B cell (primary cell): ENCODE measurements around the gene ORAI3. TPM values are rescaled to one million over a fixed set of nuclear protein-coding genes. Genes with fewer than 3 reads are reported as not detected.

Experiments used
- ATAC-seq: fragments of 200-7000 bp; cut with Tn5 transposase; one replicate; pipeline ENCODE4 v1.10.0; 2021; ENCODE audit warnings: low read depth, mild to moderate bottlenecking, moderate number of reproducible peaks, moderate library complexity
- CTCF ChIA-PET: fragments of 350-600 bp; sonication (Branson Sonifier 250); formaldehyde crosslinking; loops from one replicate; lab custom pipeline; 2021; ENCODE audit warnings: antibody characterized with exemption, inconsistent platforms; lab: Charles Lee
- POLR2A ChIA-PET: fragments of 350-600 bp; sonication (Branson Sonifier 250); formaldehyde crosslinking; loops from one replicate; lab custom pipeline; 2021; ENCODE audit warnings: antibody characterized with exemption; lab: Charles Lee
- DNase-seq: peaks from one replicate; pipeline ENCODE4 v3.0.0; 2013
- H2AFZ ChIP-seq: 2 replicates; pipeline ENCODE4 v1.6.1; 2012; ENCODE audit warnings: mild to moderate bottlenecking, low read depth, low read length; ENCODE audit not compliant: insufficient read depth, poor library complexity, severe bottlenecking
- H3K27ac ChIP-seq, 2 donors: 1 replicate in 1 of 2; 2 replicates in 1 of 2; pipeline ENCODE4 v1.5.1; 2012 to 2013; ENCODE audit warnings: low read length in 2 of 2, mild to moderate bottlenecking in 2 of 2, moderate library complexity in 1 of 2
- H3K27me3 ChIP-seq, 4 experiments: fragments of 200-600 bp in 1 of 4; sonication (generic) in 1 of 4; replicated peaks in 1 of 4; 1 replicate in 2 of 4; 2 replicates in 2 of 4; pipeline versions ENCODE4 v1.6.1 to v1.7.0; 2013 to 2016; ENCODE audit warnings: low read length in 3 of 4, mild to moderate bottlenecking in 2 of 4, mixed read lengths in 1 of 4, moderate library complexity in 1 of 4; ENCODE audit not compliant: insufficient read depth in 4 of 4, control insufficient read depth in 3 of 4; ENCODE audit errors: control extremely low read depth in 1 of 4
- H3K36me3 ChIP-seq, 2 experiments: replicated peaks in 1 of 2; 1 replicate in 1 of 2; 2 replicates in 1 of 2; pipeline versions ENCODE4 v1.6.1 to v1.7.1; 2013; ENCODE audit warnings: low read length in 1 of 2; ENCODE audit not compliant: insufficient read depth in 2 of 2, control insufficient read depth in 1 of 2; ENCODE audit errors: control extremely low read depth in 1 of 2, extremely low read depth in 1 of 2
- H3K4me1 ChIP-seq, 2 donors: fragments of 200-600 bp in 1 of 2; sonication (generic) in 1 of 2; 1 replicate in 1 of 2; 2 replicates in 1 of 2; pipeline versions ENCODE4 v1.5.1 to v1.6.1; 2013 to 2017; ENCODE audit warnings: low read length in 2 of 2; ENCODE audit not compliant: control insufficient read depth in 2 of 2, insufficient read depth in 2 of 2
- H3K4me2 ChIP-seq: replicated peaks from 2 replicates; pipeline ENCODE3; 2012; ENCODE audit warnings: mild to moderate bottlenecking, low read depth, low read length; ENCODE audit not compliant: poor library complexity, severe bottlenecking
- H3K4me3 ChIP-seq, 5 experiments: fragments of 200-600 bp in 1 of 5; sonication (generic) in 1 of 5; 1 replicate in 3 of 5; 2 replicates in 2 of 5; pipeline versions ENCODE4 v1.5.1 to v1.7.0; 2011 to 2016; ENCODE audit warnings: low read length in 4 of 5, mild to moderate bottlenecking in 4 of 5, low read depth in 2 of 5, control low read depth in 1 of 5, moderate library complexity in 1 of 5; ENCODE audit not compliant: insufficient read depth in 1 of 5; ENCODE audit errors: control extremely low read depth in 1 of 5, extremely low read depth in 1 of 5
- H3K79me2 ChIP-seq: fragments of 200-600 bp; sonication (generic); one replicate; pipeline ENCODE4 v1.6.0; 2016; ENCODE audit warnings: low read length; ENCODE audit not compliant: control insufficient read depth, insufficient read depth
- H3K9ac ChIP-seq: fragments of 200-600 bp; sonication (generic); 2 replicates; pipeline ENCODE4 v1.6.1; 2017; ENCODE audit warnings: mild to moderate bottlenecking, low read length, moderate library complexity
- H3K9me3 ChIP-seq, 3 donors: one replicate each; pipeline versions ENCODE4 v1.6.1 to v1.7.1; 2013; ENCODE audit warnings: low read length in 2 of 3; ENCODE audit not compliant: control insufficient read depth in 2 of 3, insufficient read depth in 1 of 3; ENCODE audit errors: control extremely low read depth in 1 of 3
- H4K20me1 ChIP-seq: 2 replicates; pipeline ENCODE4 v1.6.0; 2012; ENCODE audit warnings: mild to moderate bottlenecking, low read length; ENCODE audit not compliant: insufficient read depth, control insufficient read depth, poor library complexity, severe bottlenecking
- H3K27ac Mint-ChIP-seq: one replicate; pipeline ENCODE4 v1.8.0; 2021; ENCODE audit warnings: mixed read lengths
- H3K27me3 Mint-ChIP-seq: one replicate; pipeline ENCODE4 v1.8.0; 2021; ENCODE audit warnings: mixed read lengths
- H3K4me1 Mint-ChIP-seq: one replicate; pipeline ENCODE4 v1.8.0; 2021; ENCODE audit warnings: mixed read lengths
- H3K4me3 Mint-ChIP-seq: one replicate; pipeline ENCODE4 v1.8.0; 2021; ENCODE audit warnings: mixed read lengths
- H3K9me3 Mint-ChIP-seq: one replicate; pipeline ENCODE4 v1.8.0; 2022; ENCODE audit warnings: mixed read lengths; ENCODE audit not compliant: insufficient read depth
- EZH2 ChIP-seq: IDR thresholded peaks from 2 replicates; pipeline ENCODE4 v1.6.1; 2012; ENCODE audit warnings: borderline replicate concordance, low read depth, mild to moderate bottlenecking, moderate library complexity, low read length; ENCODE audit not compliant: insufficient read depth, poor library complexity, severe bottlenecking
- WGBS: methylation state at CpG from one replicate; pipeline ENCODE4 v1.1.5; 2013; ENCODE audit warnings: missing lambda C conversion rate; ENCODE audit not compliant: insufficient coverage; 5-methylcytosine and 5-hydroxymethylcytosine counted together
- intact Hi-C: fragments of 100-400 bp; cut with micrococcal nuclease; formaldehyde crosslinking; loops from one replicate; pipeline ENCODE4 v1.10.0; 2022
- polyA plus RNA-seq: library from polyadenylated mRNA; depleted of rRNA; stranded (reverse); fragments of >200 nt; gene quantifications from 2 replicates; pipeline ENCODE4 v1.2.3, GENCODE V29; 2012
- total RNA-seq, 2 donors: library from RNA; stranded (reverse); fragments of 120-200 nt in 1 of 2; gene quantifications; 1 replicate in 1 of 2; 2 replicates in 1 of 2; pipeline versions ENCODE4 v1.2.3 to v1.2.4, GENCODE V29; 2013 to 2022
- TF ChIP-seq, protein P1 (sequence below): fragments of 200-600 bp; IDR thresholded peaks from one replicate; pipeline ENCODE4 v1.8.0; 2022; ENCODE audit warnings: antibody characterized with exemption, mild to moderate bottlenecking

Gene ORAI3
- total and polyA plus RNA-seq, 2 donors (not counting 1 experiment from before 2014, with no cell fraction given): 32.2 to 51.8 TPM

DNA sequence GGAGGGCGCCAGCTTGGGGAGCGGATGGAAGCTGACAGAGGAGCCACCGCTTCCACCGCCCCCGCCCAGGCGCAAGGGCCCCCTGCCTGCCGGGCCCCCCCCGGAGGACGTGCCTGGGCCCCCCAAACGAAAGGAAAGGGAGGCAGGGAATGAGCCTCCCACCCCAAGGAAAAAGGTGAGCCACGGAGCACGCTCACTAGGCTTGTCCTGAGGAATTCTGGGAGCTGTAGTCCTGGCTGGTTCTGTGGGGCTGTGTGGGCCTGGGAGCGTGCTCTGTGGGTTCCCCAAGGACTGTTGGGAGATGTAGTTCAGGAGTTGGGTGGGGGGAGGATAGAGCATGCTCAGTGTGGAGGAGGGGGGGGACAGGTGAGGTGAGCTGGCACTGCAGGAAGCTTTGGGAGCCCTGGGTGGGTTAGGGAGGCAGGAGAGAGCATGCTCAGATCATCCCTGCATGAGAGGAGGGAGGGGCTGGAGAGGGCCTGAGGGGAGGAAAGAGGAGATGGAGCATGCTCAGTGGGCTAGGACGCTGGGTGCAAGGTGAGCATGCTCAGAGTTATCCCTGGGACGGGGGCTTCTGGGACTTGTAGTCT lies 21.0 kb upstream of the ORAI3 start:
- Histone ChIP-seq H3K27me3 (no peaks in the 10 kb centered on the region), H3K79me2 (no peaks in the 10 kb centered on the region), H3K36me3 (peaks cover 0 to 19% of the 10 kb centered on the region in 2 experiments), H4K20me1 (no peaks in the 10 kb centered on the region), H3K4me3 (no peak overlapping the region), H3K4me2 (no peak overlapping the region), H3K9me3 (no peaks in the 10 kb centered on the region), H3K27ac (no peak overlapping the region), H3K4me1 (peaks cover 0 to 9% of the 10 kb centered on the region in 2 donors), H2AFZ (no peak overlapping the region), H3K9ac (no peak overlapping the region)
- peaks cover 13% of the 10 kb centered on the region for H3K4me1 Mint-ChIP-seq
- no peaks in the 10 kb centered on the region for H3K9me3 Mint-ChIP-seq
- intact Hi-C loops: no loop called here
- 75% methylated on average over 9 of the region's 15 CpGs for WGBS
- DNase-seq (peak; percentile 41), ATAC-seq (no peak)
- H3K27me3 Mint-ChIP-seq: no peaks in the 10 kb centered on the region
- POLR2A ChIA-PET: interaction anchor here (0.6 to 0.9 kb wide), 3 partner anchors 83 to 185 kb away, joined by 3 to 4 read pairs (median 4); no protein-coding TSS in a partner anchor
- H3K27ac Mint-ChIP-seq: no peak overlapping the region
- H3K4me3 Mint-ChIP-seq: no peak overlapping the region
- no peak for TF ChIP-seq EZH2
- TF ChIP-seq, protein P1, sequence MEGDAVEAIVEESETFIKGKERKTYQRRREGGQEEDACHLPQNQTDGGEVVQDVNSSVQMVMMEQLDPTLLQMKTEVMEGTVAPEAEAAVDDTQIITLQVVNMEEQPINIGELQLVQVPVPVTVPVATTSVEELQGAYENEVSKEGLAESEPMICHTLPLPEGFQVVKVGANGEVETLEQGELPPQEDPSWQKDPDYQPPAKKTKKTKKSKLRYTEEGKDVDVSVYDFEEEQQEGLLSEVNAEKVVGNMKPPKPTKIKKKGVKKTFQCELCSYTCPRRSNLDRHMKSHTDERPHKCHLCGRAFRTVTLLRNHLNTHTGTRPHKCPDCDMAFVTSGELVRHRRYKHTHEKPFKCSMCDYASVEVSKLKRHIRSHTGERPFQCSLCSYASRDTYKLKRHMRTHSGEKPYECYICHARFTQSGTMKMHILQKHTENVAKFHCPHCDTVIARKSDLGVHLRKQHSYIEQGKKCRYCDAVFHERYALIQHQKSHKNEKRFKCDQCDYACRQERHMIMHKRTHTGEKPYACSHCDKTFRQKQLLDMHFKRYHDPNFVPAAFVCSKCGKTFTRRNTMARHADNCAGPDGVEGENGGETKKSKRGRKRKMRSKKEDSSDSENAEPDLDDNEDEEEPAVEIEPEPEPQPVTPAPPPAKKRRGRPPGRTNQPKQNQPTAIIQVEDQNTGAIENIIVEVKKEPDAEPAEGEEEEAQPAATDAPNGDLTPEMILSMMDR: no peak
- CTCF ChIA-PET: interaction anchor here (1.4 to 5.0 kb wide), 2 partner anchors 15 to 83 kb away, joined by 5 to 23 read pairs; no protein-coding TSS in a partner anchor

DNA sequence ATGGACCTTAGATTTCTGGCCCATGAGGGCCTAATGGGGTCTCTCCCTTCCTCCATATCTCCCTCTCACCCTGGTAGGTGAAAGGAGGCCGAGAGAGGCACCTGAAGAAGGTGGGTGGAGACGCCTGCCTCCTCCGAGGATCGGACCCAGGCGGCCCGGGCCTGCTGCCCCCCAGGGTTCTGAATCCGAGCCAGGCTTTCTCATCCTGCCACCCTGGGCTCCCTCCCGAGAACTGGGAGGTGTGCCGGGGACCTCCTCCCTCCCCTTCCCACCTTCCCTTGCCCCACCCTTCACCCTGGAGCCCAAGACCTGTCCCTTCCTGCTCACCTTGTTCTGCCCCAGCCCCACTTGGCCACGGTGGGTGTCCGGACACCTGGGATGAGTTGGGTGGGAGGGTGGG lies 20.5 kb upstream of the ORAI3 start:
- Histone ChIP-seq H2AFZ (no peak overlapping the region), H3K4me3 (no peak overlapping the region), H3K9ac (no peak overlapping the region), H3K36me3 (peaks cover 0 to 19% of the 10 kb centered on the region in 2 experiments), H4K20me1 (no peaks in the 10 kb centered on the region), H3K27ac (no peak overlapping the region), H3K4me1 (peaks cover 0 to 9% of the 10 kb centered on the region in 2 donors), H3K4me2 (no peak overlapping the region), H3K79me2 (no peaks in the 10 kb centered on the region), H3K9me3 (no peaks in the 10 kb centered on the region), H3K27me3 (no peaks in the 10 kb centered on the region)
- intact Hi-C loops: no loop called here
- Mint-ChIP-seq H3K4me3 (no peak overlapping the region), H3K27ac (no peak overlapping the region), H3K27me3 (no peaks in the 10 kb centered on the region), H3K9me3 (no peaks in the 10 kb centered on the region), H3K4me1 (peaks cover 11% of the 10 kb centered on the region)
- no peak for TF ChIP-seq EZH2
- TF ChIP-seq, protein P1: no peak
- DNase-seq (no peak), ATAC-seq (no peak)
- ChIA-PET POLR2A (interaction anchor here (0.9 kb wide), 1 partner anchor 84 kb away, joined by 3 read pairs; no protein-coding TSS in a partner anchor), CTCF (interaction anchor here (1.4 to 5.0 kb wide), 2 partner anchors 14 to 84 kb away, joined by 5 to 23 read pairs; no protein-coding TSS in a partner anchor)
- 100% methylated on average over 8 of the region's 11 CpGs for WGBS
